Spinal cord (tissue), 10 donors: ENCODE data around the gene OR13C2. TPM values are rescaled to one million over a fixed set of nuclear protein-coding genes. Genes with fewer than 3 reads are reported as not detected.
A peak's percentile ranks its signal among the peaks of the same experiment; 100 is the strongest.
"Not testable (repeated sequence)": the region's sequence is repeated elsewhere in the genome, so short reads cannot be mapped to it uniquely, and the experiment has no call there.

Source experiments
- DNase-seq, 6 donors: peaks; one replicate each; pipeline versions ENCODE4 v3.0.0 to v3.0.0-alpha.2; 2013 to 2015; ENCODE audit warnings: low spot score in 6 of 6, low read depth in 4 of 6
- H3K27ac ChIP-seq: one replicate; pipeline ENCODE4 v1.5.1; 2013; ENCODE audit warnings: low read depth, low read length, control low read depth
- H3K27me3 ChIP-seq: one replicate; pipeline ENCODE4 v1.6.1; 2013; ENCODE audit warnings: low read length; ENCODE audit not compliant: control insufficient read depth, insufficient read depth
- H3K36me3 ChIP-seq: one replicate; pipeline ENCODE4 v1.6.1; 2013; ENCODE audit warnings: low read length; ENCODE audit not compliant: control insufficient read depth, insufficient read depth
- H3K4me1 ChIP-seq: one replicate; pipeline ENCODE4 v1.6.1; 2013; ENCODE audit warnings: low read length; ENCODE audit not compliant: control insufficient read depth, insufficient read depth
- H3K4me3 ChIP-seq: one replicate; pipeline ENCODE4 v1.5.1; 2013; ENCODE audit warnings: low read depth, low read length, control low read depth
- H3K9me3 ChIP-seq: one replicate; pipeline ENCODE4 v1.6.1; 2013; ENCODE audit warnings: low read length; ENCODE audit not compliant: control insufficient read depth, insufficient read depth
- WGBS: methylation state at CpG from one replicate; pipeline ENCODE4 v1.1.5; 2013; ENCODE audit warnings: missing lambda C conversion rate; ENCODE audit not compliant: insufficient coverage; 5-methylcytosine and 5-hydroxymethylcytosine counted together
- polyA plus RNA-seq, 2 donors: library from polyadenylated mRNA; unstranded; fragments of 120-200 nt; gene quantifications; one replicate each; pipeline ENCODE4 v1.2.1, GENCODE V29; 2013; ENCODE audit not compliant: insufficient read length in 2 of 2
- total RNA-seq, 2 donors: library from RNA; depleted of rRNA in 1 of 2; stranded (reverse); fragments of 120-200 nt in 1 of 2; fragments of >200 nt in 1 of 2; gene quantifications; one replicate each; pipeline versions ENCODE4 v1.2.3 to v1.2.4, GENCODE V29; 2013 to 2014
- donor health status: healthy.

The OR13C2 gene
- total and polyA plus RNA-seq, 4 donors = 0.28 to 0.30 TPM; not detected in 2

DNA sequence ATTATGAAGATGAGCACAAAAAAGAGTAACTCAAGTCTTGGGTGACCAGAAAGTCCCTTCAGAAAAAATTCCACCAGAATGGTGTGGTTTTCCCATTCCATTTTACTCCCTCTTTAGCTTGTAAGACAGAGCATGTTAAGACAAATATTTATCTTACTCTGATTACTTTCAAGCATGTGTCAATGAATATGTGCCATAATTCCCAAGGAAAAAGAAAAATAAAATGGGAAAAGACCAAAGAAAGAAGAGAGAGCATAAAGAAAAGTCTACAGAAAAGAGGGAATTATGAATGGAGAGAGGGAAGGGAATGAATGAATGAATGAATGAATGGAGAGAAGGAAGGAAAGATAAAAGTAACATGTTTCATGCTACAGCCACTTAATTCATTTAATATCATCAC, 6.1 kb downstream of the OR13C2 start, which contains the start of gene OR13C5:
Gene OR13C5 (minus strand): TSS at position 101 of the 400 bp plus-strand sequence. CDS start 0 bp downstream, at position 101.
- H3K27me3 ChIP-seq, H3K36me3 ChIP-seq, H3K9me3 ChIP-seq, H3K27ac ChIP-seq, H3K4me3 ChIP-seq, DNase-seq, H3K4me1 ChIP-seq: not testable (repeated sequence)

DNA sequence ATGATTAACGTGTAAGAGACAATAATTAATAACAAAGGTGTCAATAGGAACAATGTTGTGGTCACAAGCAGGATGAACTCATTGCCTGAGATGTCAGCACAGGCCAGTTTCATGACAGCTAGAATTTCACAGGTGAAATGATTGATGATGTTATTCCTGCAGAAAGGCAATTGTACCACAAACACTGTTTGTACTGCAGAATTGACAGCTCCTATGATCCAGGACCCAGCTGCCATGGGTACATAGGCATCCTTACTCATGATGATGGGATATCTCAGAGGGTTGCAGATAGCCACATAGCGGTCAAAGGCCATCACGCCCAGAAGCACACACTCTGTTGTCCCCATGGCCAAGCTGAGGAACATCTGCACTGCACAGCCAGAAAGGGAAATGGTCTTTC, 6.7 kb downstream of the OR13C2 start:
- WGBS = 60% methylated on average over 1 of the region's 3 CpGs
- H3K4me3 ChIP-seq, H3K27me3 ChIP-seq, H3K36me3 ChIP-seq, H3K4me1 ChIP-seq, H3K27ac ChIP-seq, DNase-seq, H3K9me3 ChIP-seq: not testable (repeated sequence)

DNA sequence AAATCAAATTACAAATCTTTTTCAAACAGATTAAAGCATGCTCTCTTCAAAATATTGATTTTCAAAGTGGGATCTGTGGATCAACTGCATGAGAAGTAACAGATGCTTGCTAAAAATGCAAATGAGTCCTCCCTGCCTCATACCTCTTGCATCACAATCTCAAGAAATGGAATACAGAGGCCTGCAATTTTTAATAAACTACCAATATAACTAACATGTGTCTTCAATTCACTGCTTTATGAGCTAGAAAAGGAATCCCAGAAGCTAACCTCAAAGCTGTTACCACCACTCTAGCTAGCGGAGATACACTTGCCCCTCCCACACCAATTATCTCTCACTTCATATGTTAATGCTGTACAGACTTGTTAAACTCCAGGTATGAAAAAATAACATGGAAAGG, 15.8 kb downstream of the OR13C2 start:
- no peak overlapping the region for H3K4me3 ChIP-seq
- H3K4me1 ChIP-seq = no peaks in the 10 kb centered on the region
- H3K27me3 ChIP-seq = no peaks in the 10 kb centered on the region
- H3K9me3 ChIP-seq = no peaks in the 10 kb centered on the region
- H3K36me3 ChIP-seq = no peaks in the 10 kb centered on the region
- DNase-seq = no peak
- WGBS = no CpG with 5 or more reads among the region's 1 CpG
- H3K27ac ChIP-seq = no peak overlapping the region

DNA sequence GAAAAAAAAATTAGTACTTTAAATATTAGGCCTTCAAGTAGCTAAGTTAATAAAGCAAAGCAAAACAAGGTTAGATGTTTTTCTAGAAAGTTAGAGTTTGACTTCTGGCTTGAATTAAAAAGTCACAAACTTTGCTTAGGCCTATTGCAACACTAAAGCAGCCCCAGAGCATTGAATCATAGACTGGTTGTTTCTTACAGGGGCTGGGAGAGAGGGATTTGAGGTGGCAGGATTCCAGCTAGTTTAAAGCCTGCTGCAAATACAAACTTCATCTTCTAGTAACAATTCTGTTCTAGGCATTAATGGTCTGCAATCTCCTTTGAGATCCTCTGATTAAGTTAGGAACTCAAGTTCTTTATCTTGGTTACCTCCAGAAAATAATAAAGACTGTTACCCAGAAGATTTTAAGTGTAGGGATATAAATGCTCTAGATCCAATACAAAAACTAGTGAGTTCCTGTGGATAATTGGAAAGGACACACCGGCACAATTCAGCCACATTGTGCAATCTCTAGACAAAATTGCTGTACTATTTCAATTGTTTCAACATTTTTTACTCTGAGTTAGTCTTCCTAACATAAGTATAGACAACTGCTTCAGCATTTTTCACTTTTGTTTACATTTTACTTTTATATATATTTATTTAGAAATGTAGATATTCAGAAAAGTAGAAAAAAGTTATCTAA, 18.8 kb downstream of the OR13C2 start:
- H3K4me3 ChIP-seq = no peak overlapping the region
- H3K27me3 ChIP-seq = no peaks in the 10 kb centered on the region
- H3K4me1 ChIP-seq = no peaks in the 10 kb centered on the region
- H3K9me3 ChIP-seq = no peaks in the 10 kb centered on the region
- H3K36me3 ChIP-seq = no peaks in the 10 kb centered on the region
- H3K27ac ChIP-seq = no peak overlapping the region
- DNase-seq = peak in 2 of 6 donors; percentile 6 to 11
- WGBS = no CpG with 5 or more reads among the region's 1 CpG

DNA sequence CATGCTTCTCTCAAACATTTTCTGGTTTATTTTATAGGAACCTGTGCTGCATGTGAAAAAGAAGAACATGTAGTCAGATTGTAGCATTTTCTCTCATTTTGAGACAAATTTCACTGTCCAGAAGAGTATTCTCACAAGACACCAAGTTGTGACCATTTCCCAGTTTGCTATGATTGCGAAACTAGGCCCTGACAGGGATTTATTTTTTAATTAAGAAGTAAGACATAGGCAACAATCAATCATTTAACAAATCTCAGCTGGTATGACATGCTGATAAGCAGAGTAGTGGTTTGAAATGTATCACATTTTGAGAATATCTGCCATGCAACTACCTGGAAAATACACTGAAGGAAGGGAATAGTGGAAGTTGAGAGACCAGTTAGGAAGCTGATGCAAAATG, 24.9 kb downstream of the OR13C2 start:
- no peak for DNase-seq
- H3K4me3 ChIP-seq = no peak overlapping the region
- no peaks in the 10 kb centered on the region for H3K9me3 ChIP-seq
- H3K27ac ChIP-seq = no peak overlapping the region
- no peaks in the 10 kb centered on the region for H3K4me1 ChIP-seq
- no CpG with 5 or more reads among the region's 1 CpG for WGBS
- H3K27me3 ChIP-seq = no peaks in the 10 kb centered on the region
- H3K36me3 ChIP-seq = no peaks in the 10 kb centered on the region

DNA sequence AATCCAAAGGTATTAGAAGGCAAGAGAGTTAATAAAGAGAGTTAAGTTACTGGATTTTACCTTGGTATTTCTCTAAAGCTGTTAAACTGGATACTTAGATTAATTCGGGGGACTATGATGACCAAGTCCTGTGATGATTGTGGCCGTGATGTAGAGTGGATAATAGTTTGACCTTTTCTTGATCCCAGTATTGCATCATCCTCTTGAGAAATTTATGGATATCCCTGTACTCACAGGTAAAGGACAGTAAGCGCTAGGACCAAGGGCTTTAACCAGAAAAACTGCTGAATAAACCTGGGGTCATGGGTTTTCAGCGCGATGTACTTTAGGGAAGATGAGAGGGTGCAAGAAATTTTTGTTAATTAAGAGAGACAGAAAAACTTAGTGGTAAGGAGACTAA, 28.2 kb downstream of the OR13C2 start:
- Histone ChIP-seq H3K36me3 (no peaks in the 10 kb centered on the region), H3K4me3 (no peak overlapping the region), H3K9me3 (no peaks in the 10 kb centered on the region), H3K27ac (no peak overlapping the region), H3K4me1 (no peaks in the 10 kb centered on the region), H3K27me3 (no peaks in the 10 kb centered on the region)
- DNase-seq = no peak
- 100% methylated on average over 1 of the region's 5 CpGs for WGBS

DNA sequence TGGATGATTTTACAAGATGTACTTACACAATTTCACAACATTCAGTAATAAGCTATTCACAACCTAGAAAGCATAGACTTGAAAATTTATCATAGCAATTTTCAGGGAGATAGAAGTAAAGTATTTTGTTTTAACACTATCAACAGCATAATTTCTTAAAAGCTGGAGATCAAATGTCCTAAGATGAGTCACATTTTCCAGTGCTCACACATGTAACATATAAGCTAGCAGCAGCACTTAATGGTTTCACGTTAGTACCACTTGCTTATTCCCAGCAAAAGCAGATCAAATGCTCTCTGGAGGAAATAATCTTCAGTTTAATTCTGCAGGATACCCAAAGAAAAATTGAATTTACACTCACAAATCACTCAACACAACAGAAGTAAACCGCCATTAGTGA, 30.0 kb downstream of the OR13C2 start:
- Histone ChIP-seq H3K36me3 (no peaks in the 10 kb centered on the region), H3K27me3 (no peaks in the 10 kb centered on the region), H3K27ac (no peak overlapping the region), H3K9me3 (no peaks in the 10 kb centered on the region), H3K4me3 (no peak overlapping the region), H3K4me1 (no peaks in the 10 kb centered on the region)
- DNase-seq = no peak
- 82% methylated on average over 1 of the region's 2 CpGs for WGBS

DNA sequence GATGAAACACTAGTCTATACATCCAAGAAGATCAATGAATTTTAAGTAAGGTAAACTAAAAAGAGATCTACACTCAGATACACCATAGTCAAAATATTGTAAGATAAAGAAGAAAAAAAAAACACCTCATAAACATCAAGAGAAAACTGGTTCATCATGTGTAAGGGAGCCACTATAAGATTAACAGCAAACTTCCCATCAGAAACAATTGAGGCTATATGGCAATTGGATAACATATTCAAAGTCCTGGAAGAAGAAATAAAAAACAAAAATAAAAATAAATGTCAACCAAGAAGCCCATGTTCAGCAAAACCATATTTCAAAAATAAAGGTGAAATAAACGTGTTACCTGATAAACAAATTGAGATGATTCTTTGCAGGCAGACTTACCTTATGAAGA, 32.8 kb downstream of the OR13C2 start:
- H3K27me3 ChIP-seq = no peaks in the 10 kb centered on the region
- H3K4me3 ChIP-seq = no peak overlapping the region
- WGBS = no CpG with 5 or more reads among the region's 1 CpG
- H3K27ac ChIP-seq = no peak overlapping the region
- DNase-seq = no peak
- H3K4me1 ChIP-seq = no peaks in the 10 kb centered on the region
- no peaks in the 10 kb centered on the region for H3K36me3 ChIP-seq
- no peaks in the 10 kb centered on the region for H3K9me3 ChIP-seq

DNA sequence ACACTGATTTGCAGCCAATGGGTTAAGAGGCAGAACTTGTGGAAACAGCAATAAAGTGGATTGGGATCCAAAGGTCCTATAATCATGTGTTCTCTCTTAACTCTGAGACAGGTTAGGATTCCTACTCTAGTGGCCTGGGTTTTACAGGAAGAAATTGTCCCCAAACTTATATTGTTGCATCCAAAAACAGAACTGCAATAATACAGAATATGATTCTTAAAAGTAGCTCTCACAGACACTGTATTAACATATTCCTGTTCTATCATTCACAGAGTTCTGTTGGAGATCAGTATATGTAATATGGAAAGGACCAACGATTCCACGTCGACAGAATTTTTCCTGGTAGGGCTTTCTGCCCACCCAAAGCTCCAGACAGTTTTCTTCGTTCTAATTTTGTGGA, 36.6 kb downstream of the OR13C2 start, which contains the start of gene OR13C8:
Gene OR13C8 (plus strand): TSS at position 301 of the 400 bp plus-strand sequence. CDS start 0 bp downstream, at position 301.
- no peaks in the 10 kb centered on the region for H3K4me1 ChIP-seq
- no peak for DNase-seq
- no peaks in the 10 kb centered on the region for H3K9me3 ChIP-seq
- no peaks in the 10 kb centered on the region for H3K27me3 ChIP-seq
- H3K27ac ChIP-seq = no peak within 1 kb of the TSS
- no peaks in the 10 kb centered on the region for H3K36me3 ChIP-seq
- H3K4me3 ChIP-seq = no peak within 1 kb of the TSS
- 92% methylated on average over 2 of the region's 4 CpGs for WGBS

DNA sequence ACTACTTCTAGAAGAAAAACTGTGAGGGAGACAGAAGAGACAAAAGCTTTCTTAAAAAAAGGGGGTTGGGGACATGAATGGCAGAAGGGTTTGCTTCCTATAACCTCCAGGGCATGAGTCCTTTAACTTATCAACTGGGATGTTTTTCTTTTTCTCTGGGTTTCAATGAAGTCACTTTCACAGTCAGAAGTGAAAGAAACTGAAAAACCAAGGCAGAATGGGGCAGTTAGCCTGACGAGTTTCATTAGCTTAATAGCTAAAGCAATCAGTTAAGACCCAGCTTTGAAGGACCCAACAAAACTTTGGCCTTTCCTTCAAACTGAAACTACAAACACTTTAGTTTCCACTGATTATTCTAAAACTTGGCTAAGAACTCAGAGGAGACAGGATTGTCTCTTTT, 41.1 kb downstream of the OR13C2 start:
- Histone ChIP-seq H3K4me3 (no peak overlapping the region), H3K4me1 (no peaks in the 10 kb centered on the region), H3K27me3 (no peaks in the 10 kb centered on the region), H3K9me3 (peaks cover under 1% of the 10 kb centered on the region), H3K36me3 (no peaks in the 10 kb centered on the region), H3K27ac (no peak overlapping the region)
- WGBS = no CpG with 5 or more reads among the region's 1 CpG
- DNase-seq = no peak
